HG03558 (cell line): ENCODE results near the gene MARVELD1.
"Not testable (repeated sequence)": the region's sequence is repeated elsewhere in the genome, so short reads cannot be mapped to it uniquely, and the experiment has no call there.

Source experiments
- ATAC-seq: cut with Tn5 transposase; IDR thresholded peaks from one replicate; pipeline ENCODE4 v1.9.1; 2021; ENCODE audit warnings: moderate number of reproducible peaks; ENCODE audit not compliant: unreplicated experiment; ENCODE audit errors: extremely low read depth

MARVELD1 gene

DNA sequence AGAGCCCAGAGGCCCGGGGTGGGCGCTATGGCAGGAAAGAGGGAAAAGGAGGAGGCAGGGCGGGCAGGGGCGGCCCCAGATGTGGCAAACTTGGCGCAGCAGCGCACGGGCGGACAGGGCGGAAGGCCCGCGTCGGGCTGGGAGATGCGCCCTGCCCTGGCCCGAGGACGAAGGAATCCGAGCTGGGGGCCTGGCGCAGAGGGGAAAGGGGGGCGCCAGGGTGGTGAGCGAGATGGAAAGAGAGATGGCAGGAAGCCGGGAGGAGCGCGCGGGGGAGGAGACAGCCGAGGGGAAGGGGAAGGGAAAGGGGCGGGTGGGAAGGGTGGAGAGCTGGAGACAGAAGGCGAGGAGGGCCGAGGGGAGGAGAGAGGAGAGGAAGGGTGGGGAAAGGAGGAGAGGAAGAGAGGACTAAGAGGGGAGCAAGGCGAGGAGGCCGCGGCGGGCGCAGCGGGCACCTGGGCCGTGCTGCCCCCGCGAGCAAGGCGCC, at the start of gene MARVELD1:
Gene MARVELD1 (plus strand): TSS at position 392 of the 487 bp plus-strand sequence. CDS start 147 bp downstream, outside the sequence.
- ATAC-seq = no peak

GRCh38 chr10:97664282-97664850, 49.2 kb upstream of the MARVELD1 start:
- ATAC-seq = no peak

DNA sequence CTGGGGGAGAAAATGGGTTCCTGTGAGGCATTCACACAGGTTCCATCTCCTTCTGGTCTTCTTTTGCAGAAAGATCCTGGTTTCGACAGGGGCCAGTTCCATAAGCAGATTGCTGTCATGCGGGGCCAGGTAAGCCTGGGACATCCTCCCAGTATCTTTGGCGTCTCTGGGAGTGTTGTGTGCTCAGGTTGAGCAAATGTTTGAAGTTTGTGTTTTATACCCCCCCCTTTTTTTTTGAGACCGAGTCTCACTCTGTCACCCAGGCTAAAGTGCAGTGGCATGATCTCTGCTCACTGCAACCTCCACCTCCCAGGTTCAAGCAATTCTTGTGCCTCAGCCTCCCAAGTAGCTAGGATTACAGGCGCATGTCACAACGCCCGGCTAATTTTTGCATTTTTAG, 46.5 kb upstream of the MARVELD1 start:
- no peak for ATAC-seq

GRCh38 chr10:97667463-97667862, 46.1 kb upstream of the MARVELD1 start:
- no peak for ATAC-seq

- no peak for ATAC-seq
Observed at GRCh38 chr10:97669571-97669970, 44.0 kb upstream of the MARVELD1 start.

GRCh38 chr10:97673736-97674525, 39.6 kb upstream of the MARVELD1 start:
- ATAC-seq = no peak

DNA sequence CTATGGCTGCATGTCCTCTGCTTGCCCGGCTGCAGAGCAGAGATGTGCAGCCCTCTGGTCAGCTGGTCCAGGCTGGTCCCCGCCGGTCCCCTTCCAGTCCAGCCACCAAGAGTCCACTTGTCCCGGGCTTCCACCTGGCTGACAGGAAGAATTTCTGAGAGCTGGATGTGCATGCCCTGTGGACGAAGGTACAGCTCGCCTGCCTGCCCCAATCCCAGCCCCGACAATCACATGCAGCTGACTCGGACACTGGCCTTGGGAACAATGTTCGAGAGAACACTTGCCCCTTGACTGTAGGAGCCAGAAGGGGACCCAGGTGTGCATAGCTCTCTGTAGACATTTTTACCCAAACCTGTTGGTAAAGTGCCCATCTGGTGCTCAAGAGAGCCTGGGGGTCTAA, 38.3 kb upstream of the MARVELD1 start:
- ATAC-seq = no peak

DNA sequence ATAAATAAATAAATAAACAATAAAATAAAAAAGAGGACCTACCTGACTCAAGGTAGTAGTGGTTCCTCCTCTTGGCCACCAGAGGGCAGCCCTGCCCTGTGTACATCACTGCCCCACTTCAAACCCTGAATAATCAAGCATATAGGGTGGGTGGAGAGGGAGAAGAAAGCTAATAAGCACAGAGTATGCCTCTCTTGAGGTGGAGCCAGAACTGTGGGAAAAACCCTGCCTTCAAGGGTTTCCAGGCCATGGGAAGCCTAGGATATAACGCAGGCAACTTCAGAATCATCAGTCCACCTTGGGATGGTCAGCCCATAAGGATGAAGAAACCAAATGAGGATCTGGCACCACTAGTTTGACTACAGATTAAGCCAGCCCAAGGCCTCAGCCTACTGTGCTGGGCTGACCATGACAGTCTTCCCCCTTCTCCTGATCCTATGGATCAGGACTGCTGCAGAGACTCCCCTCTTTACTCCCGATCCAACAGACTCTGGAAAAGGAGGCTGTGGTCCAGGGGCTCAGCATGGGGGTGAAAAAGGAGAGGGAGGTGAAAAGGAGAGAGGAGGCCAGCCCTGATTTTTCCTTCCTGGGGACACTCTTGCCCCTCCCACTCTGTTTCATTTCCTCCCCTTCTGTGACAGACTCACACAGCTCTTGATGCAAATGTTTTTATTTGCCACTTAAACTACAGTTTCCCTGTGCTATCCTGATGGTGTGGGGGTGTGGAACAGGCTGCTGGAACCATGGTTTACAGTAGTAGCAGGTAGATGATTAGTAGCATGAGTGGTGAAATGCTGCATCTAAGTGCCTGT, 36.6 kb upstream of the MARVELD1 start:
- ATAC-seq = no peak

- no peak for ATAC-seq
Observed at GRCh38 chr10:97679594-97679993, 33.9 kb upstream of the MARVELD1 start.

DNA sequence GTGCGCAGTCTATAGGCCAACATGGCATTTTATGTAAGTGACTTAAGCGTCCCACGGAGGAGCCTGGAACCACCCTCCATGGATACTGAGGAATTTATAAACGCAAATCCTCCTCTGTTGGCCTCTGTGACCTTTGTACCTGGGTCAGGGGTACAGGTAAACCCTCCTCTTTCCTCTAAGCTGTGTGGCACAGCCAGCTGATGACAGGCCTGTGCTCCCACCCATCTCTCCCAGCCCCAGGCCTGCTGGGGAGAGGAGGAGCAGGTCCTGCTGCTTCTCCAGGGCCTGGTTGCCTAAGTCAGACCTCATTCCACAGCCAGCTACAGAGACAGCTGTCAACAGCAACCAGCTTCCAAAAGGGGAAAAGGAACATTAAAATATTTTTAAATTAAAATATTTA, 31.5 kb upstream of the MARVELD1 start:
- no peak for ATAC-seq

GRCh38 chr10:97683556-97684367, 29.8 kb upstream of the MARVELD1 start:
- no peak for ATAC-seq

DNA sequence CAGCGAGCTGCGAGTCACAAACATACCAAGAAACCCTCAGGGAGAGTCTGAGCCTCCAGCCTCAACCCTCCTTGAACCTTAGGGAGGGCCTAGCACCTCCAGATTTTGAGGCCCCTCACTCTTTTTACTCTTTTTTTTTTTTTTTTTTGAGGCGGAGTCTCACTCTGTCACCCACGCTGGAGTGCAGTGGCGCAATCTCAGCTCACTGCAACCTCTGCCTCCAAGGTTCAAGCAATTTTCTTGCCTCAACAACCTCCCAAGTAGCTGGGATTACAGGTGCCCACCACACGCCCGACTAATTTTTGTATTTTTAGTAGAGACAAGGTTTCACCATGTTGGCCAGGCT, 29.2 kb upstream of the MARVELD1 start:
- not testable (repeated sequence) for ATAC-seq

- no peak for ATAC-seq
Observed at GRCh38 chr10:97684866-97685394, 28.6 kb upstream of the MARVELD1 start.

DNA sequence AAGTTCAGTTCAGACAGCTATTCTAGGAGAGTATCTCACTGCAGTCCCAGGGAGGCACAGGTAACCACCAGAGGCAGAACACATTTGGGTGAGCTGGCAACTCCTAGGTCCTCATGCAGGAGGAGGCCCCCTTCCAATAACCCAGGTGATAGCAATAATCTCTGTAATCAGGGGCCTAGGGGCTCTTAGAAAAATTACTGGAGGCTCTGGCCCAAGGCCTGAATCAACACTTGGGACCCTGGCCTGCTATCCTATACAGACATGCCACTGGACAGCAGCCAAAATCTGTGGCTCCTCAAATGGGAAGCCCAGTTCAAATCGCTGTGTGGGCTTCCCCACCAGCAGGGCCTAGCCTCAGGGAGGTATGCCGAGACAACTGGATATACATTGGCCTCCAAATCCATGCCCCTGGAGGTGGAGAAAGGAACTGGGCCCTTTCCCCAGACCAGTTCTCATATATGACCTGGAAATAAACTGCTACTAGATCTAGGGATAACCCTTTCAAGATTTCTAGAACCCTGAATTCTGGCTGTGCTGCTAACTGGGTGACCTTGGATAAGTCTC, 28.1 kb upstream of the MARVELD1 start:
- no peak for ATAC-seq

DNA sequence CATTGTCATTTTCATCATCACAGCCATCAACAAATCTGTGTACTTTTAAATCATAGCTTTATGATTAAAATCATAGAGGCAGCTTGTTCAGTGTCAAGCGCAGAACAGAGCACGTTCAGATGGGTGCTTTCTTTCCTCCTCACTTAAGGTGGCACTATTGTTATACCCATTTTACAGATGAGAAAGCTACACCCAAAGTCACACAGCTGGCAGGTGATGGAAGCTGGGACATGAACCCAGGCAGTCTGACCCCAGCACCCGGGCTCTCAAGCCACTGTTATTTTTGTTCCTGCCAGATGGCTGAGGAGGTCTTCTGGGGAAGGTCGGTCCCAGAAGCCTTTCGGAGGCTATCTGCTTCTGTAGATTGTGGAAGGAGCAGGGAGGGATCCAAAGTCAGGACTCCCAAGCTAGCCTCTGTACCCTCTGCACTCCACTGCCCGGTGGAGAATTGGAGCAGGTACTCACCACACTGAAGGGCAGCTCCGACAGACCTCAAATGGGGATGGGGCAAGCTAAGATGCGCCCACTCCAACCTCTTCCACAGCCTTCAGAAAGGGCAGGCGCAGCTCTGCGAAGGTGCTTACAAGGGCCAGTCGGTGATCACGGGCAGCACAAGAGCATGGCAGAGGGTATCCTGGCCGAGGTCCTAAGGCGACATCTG, 27.1 kb upstream of the MARVELD1 start:
- no peak for ATAC-seq

- ATAC-seq = peak; percentile 87
Observed at GRCh38 chr10:97686962-97687784, 26.4 kb upstream of the MARVELD1 start, which contains the start of gene AVPI1. Gene AVPI1 (minus strand): TSS chr10:97687241. CDS start chr10:97679905, 7,336 bp downstream.

DNA sequence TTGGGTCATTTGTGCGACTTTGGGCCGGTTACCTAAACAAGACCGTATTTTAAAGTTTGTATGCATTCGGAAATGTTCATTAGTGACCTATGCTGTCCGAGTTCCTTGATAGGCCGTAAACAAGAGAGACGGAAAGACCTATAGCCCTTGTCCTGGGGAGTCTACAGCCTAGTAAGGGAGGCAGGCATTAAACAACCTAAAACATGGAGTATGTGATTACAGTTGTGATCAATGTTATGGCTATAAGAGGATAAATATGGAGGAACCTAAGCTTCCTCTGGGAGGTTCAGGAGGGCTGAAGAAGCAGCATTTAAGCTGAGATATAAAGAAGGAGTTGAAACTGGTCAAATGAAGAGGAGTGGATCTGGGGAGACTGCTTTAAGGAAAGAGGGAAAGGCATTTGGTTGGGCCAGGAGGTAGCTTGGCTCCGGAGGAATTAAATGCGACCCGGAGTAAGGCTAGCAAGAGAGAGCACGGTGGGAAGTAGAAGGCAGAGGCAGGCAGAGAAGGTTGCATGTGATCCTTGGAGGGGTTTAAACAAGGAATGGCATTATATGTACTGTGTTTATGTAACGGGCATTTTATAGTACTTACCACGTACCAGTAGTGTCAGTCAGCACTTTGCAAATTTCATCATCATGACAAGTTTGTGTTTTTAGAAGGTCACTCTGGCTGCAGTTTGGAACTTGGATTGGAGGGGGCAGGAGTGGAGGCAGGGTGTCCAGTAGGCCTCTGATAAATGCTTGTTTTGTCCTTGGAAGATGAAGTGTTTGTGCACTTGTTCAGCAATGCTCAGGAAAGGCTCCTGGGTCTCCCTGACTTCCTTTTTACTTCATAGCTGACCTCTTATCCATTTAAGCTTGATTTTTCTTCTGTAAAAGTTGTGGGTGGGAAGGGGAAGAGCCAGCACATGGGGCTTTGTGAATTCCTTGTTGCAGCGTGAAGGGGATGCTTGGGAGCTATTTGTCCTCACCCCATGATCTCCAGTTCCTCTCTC, 25.4 kb upstream of the MARVELD1 start:
- no peak for ATAC-seq
